ENCODE results near the gene RPSA.

RPSA gene

GRCh38 chr3:39376959-39377634, 29.4 kb upstream of the RPSA start:
- TF ChIP-seq, protein P1, sequence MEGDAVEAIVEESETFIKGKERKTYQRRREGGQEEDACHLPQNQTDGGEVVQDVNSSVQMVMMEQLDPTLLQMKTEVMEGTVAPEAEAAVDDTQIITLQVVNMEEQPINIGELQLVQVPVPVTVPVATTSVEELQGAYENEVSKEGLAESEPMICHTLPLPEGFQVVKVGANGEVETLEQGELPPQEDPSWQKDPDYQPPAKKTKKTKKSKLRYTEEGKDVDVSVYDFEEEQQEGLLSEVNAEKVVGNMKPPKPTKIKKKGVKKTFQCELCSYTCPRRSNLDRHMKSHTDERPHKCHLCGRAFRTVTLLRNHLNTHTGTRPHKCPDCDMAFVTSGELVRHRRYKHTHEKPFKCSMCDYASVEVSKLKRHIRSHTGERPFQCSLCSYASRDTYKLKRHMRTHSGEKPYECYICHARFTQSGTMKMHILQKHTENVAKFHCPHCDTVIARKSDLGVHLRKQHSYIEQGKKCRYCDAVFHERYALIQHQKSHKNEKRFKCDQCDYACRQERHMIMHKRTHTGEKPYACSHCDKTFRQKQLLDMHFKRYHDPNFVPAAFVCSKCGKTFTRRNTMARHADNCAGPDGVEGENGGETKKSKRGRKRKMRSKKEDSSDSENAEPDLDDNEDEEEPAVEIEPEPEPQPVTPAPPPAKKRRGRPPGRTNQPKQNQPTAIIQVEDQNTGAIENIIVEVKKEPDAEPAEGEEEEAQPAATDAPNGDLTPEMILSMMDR (IDR thresholded peaks at IDR 0.05; ENCODE audit: low read depth, low read length) = no peak
- H3K4me3 ChIP-seq (replicated peaks in 1 of 2; ENCODE audit: low read depth in 2 of 2, low read length in 2 of 2) = no peak overlapping the region
- DNase-seq (ENCODE audit: low read depth in 2 of 2) = peak in 1 of 2 donors; percentile 9

- TF ChIP-seq, protein P1 (IDR thresholded peaks at IDR 0.05; ENCODE audit: low read depth, low read length) = peak; percentile 65
- no peak overlapping the region for H3K4me3 ChIP-seq (replicated peaks in 1 of 2; ENCODE audit: low read depth in 2 of 2, low read length in 2 of 2)
- peak; percentile 25 to 41 for DNase-seq (ENCODE audit: low read depth in 2 of 2)
Measured at GRCh38 chr3:39378088-39378487, 28.4 kb upstream of the RPSA start.

DNA sequence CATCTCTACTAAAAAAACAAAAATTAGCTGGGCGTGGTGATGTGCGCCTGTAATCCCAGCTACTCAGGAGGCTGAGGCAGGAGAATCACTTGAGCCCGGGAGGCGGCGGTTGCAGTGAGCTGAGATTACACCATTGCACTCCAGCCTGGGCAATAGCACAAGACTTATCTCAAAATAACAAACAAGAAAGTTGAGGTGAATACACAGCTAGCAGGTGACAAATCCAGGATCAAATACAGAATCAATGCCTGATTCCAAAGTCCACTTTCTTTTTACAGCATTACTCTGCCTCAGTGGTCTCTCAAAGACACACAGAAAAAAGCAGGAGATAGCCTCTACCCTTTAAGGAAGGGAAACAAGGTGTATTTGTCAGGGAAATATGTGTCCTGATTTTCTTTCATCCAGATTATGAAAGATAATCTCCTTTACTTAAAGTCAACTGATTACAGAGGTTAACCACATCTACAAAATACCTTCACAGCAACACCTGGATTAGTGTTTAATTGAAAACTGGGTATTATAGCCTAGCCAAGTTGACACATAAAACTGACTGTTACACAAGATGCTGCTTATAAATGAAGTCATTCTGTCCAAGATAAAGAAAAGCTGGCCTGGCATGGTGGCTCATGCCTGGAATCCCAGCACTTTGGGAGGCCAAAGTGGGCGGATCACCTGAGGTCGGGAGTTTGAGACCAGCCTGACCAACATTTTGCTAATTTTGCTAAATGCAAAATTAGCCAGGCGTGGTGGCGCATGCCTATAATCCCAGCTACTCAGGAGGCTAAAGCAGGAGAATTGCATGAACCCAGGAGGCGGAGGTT, 27.4 kb upstream of the RPSA start:
- no peak for DNase-seq (ENCODE audit: low read depth in 2 of 2)
- TF ChIP-seq, protein P1 (IDR thresholded peaks at IDR 0.05; ENCODE audit: low read depth, low read length) = no peak
- H3K4me3 ChIP-seq (replicated peaks in 1 of 2; ENCODE audit: low read depth in 2 of 2, low read length in 2 of 2) = no peak overlapping the region

DNA sequence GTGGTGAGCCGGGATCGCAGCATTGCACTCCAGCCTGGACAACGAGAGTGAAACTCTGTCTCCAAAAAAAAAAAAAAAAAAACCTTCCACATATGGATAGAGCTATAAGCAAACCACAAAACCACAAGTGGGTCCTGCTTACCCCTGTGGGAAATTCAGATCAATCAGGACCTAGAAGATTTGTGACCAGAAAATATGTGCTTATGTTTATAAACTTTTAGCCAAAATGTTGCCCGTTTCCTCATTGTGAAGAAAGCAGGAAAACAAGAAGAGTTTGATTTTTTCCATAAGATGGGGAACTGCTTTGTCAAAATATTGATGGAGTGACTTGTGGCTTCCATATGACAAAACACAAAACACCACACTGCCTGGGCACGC, 26.8 kb upstream of the RPSA start:
- TF ChIP-seq, protein P1 (IDR thresholded peaks at IDR 0.05; ENCODE audit: low read depth, low read length) = no peak
- DNase-seq (ENCODE audit: low read depth in 2 of 2) = no peak
- no peak overlapping the region for H3K4me3 ChIP-seq (replicated peaks in 1 of 2; ENCODE audit: low read depth in 2 of 2, low read length in 2 of 2)

- H3K4me3 ChIP-seq (replicated peaks in 1 of 2; ENCODE audit: low read depth in 2 of 2, low read length in 2 of 2) = no peak overlapping the region
- TF ChIP-seq, protein P1 (IDR thresholded peaks at IDR 0.05; ENCODE audit: low read depth, low read length) = no peak
- DNase-seq (ENCODE audit: low read depth in 2 of 2) = no peak
Measured at GRCh38 chr3:39381432-39381831, 25.1 kb upstream of the RPSA start.

GRCh38 chr3:39383045-39383880, 23.3 kb upstream of the RPSA start, which contains the start of gene SLC25A38:
Gene SLC25A38 (plus strand): TSS chr3:39383370. CDS start chr3:39383725, 355 bp downstream.
- TF ChIP-seq, protein P1 (IDR thresholded peaks at IDR 0.05; ENCODE audit: low read depth, low read length) = peak; percentile 18

More at GRCh38 chr3:39383045-39383880, 23.3 kb upstream of the RPSA start, which contains the start of gene SLC25A38:
- H3K4me3 ChIP-seq (replicated peaks in 1 of 2; ENCODE audit: low read depth in 2 of 2, low read length in 2 of 2) = peak within 1 kb of the TSS; percentile 84 to 97
- peak; percentile 89 to 93 for DNase-seq (ENCODE audit: low read depth in 2 of 2)
